GM19035 (cell line): ENCODE data around the gene FRAS1.
"Not testable (repeated sequence)": the region's sequence is repeated elsewhere in the genome, so short reads cannot be mapped to it uniquely, and the experiment has no call there.

Source experiments
- ATAC-seq: cut with Tn5 transposase; IDR thresholded peaks from one replicate; pipeline ENCODE4 v1.9.1; 2021; ENCODE audit not compliant: unreplicated experiment

FRAS1 gene

DNA sequence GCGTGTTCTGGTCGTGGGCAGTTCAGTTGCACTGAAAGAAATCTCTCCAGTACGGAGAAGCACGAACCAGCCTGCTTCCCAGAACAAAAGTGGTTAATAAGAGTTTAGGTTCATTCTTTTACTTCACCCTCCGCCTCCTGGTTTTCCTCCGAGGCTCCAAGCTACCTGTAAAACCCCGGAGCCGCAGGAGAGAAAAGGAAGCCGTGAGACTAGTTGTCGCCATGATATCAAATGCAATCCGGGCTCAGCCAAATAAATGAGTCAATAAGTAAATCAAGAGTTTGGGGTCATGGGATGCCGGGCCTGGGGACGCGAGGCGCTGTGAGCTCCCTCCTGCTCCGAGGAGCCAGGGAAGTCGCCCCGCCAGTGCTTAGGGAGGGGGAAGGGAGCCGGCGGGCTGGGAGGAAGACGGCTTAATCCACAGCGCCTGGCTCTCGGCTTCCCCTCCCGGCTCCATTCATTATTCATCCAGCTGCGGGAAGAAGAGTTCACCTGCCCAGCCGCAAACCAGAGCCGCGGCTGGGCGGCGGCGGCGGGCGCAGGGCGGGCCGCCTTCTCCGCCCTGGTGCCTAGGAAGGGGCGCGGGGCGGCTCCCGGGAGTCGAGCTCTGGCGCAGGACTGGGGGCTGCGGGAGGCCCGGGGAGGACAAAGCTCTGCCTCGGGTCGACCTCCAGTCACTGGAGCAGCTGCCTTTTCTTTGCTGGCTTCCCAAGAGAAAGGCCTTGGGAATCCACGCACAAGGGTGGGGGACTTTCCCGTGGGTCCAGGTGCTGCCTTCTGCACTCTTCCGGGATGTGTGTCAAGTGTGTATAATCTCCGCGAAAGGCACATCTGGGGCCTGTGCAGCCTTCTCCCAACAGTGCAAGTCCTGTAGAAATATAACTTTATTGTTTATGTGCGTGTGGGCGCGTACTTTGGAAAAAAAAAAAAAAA, 1.7 kb downstream of the FRAS1 start:
- ATAC-seq, result no peak

DNA sequence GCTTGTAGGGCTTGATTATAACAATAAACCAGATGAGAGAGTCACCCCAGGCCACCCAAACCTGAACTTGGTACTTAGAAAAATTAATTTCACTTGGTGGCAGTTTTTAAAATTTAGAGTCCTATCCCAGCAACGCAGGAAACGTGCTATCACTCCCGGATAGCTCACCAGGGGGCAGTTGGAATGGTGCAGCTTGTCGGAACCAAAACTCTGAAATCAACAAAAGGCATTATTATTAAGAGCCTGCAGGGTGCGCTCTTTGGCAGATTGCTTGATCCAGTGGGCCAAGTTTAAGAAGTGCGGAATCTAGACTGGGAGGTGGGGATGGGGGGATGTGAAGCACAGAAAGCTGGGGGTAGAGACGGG, 2.4 kb downstream of the FRAS1 start:
- ATAC-seq, result no peak

DNA sequence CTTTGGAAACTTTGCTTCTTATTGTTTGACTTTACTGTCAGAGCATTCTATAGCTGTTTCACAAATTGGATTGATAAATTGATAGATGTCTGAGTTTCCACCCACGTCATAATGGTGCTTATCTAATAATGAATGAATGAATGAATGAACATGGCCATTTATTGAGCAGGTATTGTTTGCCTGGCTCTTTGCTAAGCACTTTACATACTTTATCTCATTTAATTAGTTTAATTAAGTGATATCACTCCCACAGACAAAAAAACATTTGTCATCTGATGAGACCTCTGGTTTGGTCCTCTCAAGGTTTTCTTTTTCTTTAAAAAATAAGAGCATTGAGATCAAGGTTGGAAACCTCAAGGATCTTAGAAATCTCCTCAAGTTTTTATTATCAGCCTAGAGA, 2.8 kb downstream of the FRAS1 start:
- ATAC-seq, result no peak

DNA sequence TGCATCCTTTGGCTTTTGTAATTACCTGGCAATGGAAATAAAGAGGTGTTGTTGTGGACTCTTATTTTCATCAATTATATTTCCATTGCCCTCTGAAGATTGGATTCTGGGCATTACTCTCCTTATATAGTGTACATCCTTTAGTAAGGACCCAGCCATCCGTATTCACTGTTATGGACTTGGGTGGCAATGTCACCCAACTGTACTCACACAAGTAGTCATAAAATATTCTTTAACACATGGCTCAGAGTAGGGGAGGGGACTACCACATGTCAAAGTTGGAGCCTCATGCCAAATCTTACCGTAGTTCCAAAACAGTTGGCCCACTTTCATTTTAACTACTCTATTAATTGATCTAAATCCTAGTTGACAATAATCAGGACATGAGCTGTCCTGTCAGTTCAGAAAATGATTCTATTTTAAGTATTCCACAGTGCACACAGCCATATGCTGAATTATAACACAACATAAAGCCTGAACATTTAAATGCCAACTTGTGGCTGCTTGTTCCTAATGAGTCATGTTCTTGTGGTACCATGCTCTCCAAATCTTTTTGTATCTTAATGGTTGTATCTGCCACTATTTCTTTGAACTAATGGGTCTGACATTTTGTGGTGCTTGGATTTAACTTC, 4.9 kb downstream of the FRAS1 start:
- no peak for ATAC-seq

DNA sequence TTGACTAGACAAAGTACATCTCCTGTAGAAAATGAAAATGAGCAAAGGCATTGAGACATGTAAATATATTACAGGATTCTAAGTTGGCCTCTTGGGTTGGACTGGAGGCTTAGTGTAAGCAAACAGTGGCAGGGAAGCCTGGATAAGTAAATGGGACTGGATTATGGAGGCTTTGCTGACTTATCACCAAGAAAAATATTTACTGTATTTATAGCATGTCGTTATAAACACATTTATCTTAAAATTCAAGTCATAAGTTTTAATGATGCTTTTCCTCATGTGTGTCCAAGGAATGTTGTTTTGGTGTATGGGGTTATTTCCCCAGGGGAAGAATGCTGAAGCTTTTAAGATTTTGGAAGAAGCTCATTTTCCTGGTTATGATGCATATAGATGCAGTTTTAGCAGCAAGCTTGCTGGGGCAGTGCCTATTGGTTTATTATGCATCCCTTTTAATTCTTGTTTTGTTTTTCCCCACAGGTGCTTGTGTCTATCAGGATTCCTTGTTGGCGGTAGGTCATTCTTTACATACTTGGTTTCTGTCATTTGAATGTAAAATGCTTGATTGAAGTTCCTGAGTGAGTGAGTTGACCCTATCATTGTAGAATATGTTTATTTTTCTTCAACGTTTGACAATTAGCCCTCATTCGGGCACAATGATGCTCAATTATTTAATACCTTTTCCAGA, 8.5 kb downstream of the FRAS1 start:
- ATAC-seq, result no peak

DNA sequence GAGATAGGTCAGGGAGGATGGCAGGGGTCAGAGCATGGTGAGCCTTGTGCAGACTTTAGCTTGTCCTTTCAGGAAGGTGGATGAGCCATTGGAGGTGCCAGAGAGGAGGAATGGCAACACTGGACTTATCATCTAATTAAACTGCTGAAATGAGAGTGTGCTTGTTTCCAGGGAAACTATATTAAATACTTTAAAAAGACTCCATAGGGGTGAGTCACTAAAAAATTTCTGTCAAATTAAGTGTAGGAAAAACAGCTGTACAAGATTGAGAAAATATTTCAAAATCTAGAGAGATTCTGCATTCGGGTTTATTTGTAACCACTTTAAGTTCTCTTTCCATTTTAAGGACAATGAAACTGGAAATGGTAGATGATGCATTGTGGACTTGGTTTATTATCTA, 11.4 kb downstream of the FRAS1 start:
- no peak for ATAC-seq

DNA sequence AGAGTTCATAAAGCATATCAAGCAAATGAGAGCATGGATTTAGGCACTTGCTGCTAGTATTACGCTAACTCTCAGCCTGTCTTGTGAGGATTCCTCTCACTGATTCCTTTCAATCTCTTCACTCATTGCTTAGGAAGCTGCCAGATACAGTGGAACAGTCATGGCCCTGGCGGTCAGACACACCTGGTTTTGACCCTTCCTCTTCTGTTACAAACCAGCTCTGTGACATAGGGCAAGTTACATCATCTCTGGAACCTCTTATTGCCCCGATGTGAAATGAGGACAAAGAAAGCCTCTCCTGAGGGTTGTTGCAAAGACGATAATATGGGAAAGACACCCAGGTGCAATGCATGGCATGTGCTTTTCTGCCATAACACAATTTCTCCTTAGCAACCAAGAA, 12.2 kb downstream of the FRAS1 start:
- ATAC-seq, result no peak

DNA sequence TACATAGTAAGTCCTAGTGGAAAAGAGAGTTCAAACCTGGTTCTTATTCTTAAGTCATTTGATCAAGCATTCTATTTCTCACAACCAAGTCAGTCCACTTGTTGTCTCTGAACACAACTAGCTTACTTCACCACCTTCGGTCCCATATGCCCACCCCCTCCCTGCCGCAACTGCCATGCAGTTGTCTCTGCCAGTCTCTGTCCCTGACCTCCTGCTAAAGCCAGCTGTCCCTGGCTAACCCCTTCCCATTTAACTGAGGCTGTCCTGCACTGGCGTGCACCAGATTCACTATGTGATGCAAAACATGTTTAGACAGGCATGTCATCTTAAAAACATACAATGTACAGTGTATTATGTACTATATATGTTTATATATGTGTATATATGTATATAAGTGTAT, 12.7 kb downstream of the FRAS1 start:
- no peak for ATAC-seq

DNA sequence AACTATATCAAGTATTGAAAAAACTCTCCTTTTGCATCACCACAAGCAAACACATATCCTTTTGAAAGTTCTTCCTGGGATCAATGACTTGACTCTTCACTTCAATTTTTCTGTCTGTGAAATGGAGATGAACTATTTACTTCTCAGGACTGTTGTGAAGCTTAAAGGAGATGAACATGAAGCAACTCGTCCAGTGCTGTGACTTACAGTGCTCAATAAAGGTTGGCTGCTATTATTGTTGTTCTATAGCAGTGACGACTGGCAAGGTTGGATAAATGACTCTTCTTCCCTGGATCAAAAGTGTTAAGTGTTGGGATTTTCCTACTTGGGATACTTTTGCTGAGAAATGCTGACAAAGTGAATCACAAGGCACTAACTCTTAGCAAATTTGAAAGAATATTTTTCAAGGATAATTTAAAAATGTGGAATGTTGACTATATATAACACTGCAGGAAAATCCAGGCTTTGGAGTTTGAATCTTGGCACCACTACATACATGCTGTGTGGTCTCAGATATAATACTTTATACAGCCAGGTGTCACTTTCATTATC, 13.7 kb downstream of the FRAS1 start:
- ATAC-seq, result no peak

DNA sequence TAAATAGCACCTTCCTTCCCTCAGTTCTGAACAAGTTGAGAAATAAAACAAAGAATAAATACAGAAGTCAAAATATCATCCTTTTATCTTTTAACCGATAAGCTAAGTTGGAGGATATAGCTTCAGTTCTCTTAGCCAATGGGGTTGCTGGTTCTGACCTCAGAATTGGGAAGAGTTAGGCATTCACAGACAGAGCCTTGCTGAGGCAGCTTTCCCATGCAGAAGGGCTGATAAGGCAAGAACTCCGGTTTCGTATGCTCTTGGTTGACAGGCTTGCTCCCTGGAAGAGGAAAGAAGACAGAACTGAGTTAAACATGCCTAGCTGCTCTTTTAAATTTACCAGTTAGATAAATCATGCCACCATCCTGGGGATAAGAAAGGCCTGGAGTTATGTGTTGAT, 17.6 kb downstream of the FRAS1 start:
- no peak for ATAC-seq

DNA sequence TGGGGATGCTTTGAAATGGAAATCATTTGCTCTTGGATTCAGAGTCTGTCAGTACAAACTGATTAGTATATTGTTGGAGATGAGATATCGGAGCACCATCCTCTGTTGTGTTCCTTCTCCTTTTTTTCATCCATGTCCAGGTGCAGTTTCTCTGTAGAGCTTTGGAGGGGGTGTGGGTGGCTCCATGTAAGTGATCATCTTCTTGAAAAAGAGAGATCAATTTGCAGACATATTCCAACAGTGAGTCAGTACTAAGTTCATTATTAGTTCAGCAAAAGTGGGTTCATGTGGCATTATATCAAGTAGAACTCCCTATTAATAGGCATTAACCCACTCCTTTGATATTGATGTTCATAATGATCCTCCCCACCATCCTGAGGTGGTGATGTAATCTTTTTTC, 18.9 kb downstream of the FRAS1 start:
- ATAC-seq, result no peak

DNA sequence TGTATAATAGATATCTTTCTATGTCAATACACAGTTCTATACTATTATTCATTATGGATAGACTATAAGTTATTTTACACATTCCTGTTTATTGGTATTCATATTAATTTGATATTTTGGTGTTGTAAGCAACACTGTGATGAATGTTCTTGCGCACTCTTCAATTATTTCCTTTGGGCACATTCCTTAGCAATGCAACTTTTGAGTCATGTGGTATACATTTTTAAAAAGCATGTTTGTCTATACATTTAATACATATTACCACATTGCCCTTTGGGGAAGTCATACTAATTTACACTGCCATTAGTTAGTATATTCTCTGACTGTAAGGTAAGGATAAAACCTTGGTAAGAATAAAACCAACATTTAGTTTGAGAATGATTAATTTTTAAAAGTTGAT, 21.0 kb downstream of the FRAS1 start:
- ATAC-seq, result no peak

DNA sequence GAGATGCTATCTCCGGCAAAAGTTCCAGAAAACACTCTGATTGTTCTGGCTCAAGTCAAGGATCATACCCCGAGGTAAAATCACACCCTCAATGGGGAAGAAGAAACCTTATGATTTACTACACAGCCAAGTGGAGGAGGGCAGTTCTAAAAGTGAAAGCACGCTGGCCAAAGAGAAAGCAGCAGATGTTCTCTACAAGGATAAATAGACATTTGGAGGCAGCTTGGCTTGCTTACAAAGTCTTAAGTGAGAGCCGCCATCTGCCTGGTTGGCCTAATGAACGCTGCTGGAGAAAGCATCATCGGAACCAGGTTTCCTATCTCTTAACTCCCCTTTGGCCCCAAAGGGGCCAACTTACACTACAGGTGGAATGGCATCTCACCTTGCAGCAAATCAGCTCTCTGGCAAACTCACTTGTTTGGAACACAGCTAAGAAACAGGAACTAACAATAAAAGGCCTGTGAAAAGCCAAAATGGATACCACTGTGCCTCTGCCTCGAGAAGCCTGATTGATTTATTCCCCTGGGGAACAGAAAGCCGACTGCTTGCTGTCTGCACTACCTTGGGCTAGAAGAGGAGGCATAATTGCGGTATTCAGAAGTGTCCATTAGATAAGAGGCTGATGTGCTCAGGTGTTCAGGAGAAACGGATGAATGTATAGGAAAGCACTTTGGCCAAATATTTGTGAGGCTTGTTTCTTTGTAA, 22.8 kb downstream of the FRAS1 start:
- no peak for ATAC-seq

DNA sequence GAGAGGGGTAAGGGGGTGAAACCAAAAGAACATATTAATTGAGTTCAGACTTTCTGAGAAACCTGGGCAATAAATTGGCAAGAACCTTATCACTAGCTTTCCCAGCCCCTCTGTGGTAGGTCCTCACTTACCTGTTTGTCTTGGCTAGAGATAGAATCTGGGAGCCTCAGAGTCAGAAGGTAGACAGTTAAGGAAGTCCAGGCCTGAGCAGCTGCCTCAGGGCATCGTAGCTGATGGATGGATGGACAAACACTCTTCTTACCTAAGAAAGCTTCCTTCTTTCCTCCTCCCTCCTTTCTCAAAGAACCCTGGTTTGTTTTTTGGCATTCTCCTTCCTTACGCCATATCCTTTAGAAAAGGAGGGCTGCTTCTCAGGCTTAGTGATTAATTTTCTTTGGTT, 24.4 kb downstream of the FRAS1 start:
- ATAC-seq, result no peak

DNA sequence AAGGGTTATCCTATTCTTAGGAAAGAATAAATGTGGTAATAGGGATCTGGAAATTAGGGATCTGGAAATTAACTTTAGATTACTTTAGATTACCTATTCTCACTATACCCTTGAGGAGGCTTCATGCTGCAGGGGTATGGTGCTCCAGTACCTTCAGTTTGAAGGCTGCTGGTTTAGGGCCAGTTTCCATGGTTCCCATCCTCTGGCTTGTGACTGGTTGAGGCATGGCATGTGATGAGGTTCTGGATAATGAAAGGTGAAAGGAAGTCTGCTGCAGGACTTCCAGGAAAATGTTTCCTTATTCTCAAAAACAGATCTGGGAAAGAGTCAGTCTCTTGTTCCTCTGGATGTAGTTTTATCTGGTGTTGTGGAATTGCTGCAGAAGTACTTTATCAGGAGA, 25.9 kb downstream of the FRAS1 start:
- no peak for ATAC-seq

DNA sequence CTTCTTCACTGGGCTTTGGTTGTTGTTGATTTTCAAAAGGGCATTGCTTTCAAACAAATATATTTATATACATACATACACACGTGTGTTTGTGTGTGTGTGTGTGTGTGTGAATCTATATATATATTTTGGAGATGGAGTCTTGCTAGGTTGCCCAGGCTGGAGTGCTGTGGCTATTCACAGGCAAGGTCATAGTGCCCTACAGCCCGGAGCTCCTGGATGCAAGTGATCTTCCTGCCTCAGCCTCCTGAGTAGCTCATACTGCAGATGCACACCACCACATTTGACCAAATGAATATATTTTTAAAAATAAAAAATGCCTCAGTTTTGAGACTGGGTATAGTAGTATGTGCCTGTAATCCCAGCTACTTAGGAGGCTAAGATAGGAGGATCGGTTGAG, 34.4 kb downstream of the FRAS1 start:
- no peak for ATAC-seq

DNA sequence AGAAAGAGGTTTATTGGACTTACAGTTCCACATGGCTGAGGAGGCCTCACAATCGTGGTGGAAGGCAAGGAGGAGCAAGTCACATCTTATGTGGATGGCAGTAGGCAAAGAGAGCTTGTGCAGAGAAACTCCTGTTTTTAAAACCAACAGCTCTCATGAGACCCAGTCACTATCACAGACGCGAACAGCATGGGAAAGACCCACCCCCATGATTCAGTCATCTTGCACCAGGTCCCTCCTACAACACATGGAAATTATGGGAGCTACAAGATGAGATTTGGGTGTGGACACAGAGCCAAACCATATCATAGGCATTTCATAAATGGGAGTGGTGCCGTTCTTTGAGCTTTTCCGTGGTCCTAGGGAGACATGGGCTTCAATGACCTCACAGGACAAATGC, 35.2 kb downstream of the FRAS1 start:
- not testable (repeated sequence) for ATAC-seq

DNA sequence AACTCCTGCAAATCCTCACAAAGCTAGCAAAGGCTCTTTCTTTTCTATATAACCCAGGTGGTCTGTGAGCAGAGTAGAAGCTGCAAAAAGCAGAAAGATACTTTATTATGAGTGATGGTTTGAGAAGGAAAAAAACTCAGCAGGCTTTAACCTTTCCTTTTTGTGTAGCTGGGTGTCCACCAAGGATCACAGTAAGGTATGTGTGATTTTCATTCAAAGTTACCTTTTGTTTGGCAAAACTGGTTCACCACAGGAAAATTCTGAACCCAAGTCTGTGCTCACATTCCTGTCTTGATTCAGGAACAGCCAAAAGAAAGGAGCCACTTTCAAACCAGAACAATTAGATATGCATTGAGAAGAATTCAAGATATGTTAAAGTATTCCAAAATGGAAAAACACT, 35.7 kb downstream of the FRAS1 start:
- no peak for ATAC-seq

DNA sequence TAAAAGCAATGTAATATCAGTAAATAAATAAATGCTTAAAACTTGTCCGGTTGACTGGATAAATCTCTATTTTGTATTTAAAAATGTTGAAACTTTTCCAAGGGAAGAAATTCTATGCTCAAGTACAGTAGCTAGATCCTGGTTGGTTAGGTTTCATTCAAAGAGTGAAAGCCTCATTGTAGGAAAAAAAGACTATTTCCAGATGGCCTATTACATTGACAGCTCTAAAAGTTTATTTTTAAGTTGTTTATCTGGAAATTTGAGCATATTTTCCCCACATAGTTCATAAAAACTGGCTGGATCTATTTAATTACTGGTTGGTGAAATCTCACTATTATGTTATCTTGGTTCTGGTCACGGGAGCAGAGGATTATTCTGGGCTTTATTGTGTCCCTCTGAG, 38.0 kb downstream of the FRAS1 start:
- ATAC-seq, result no peak

DNA sequence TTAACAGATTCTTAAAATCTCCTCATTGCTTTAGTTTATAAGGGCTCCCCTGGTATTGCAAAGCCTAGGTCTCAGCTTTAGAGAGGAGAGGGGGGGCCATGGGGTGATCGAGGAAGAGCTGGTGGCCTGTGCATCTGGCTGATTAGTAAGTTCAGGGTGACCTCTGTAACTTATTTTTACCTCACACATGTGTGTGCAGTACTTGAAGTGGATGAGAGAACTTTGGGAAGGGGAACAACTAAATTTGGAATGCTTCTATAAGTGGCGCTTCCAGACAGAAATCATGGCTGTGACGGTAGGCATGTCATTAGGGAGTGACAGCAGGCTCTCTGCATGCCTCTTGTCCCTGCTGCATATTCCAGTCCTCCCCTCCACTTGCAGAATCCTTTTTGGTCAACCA, 41.9 kb downstream of the FRAS1 start:
- no peak for ATAC-seq

DNA sequence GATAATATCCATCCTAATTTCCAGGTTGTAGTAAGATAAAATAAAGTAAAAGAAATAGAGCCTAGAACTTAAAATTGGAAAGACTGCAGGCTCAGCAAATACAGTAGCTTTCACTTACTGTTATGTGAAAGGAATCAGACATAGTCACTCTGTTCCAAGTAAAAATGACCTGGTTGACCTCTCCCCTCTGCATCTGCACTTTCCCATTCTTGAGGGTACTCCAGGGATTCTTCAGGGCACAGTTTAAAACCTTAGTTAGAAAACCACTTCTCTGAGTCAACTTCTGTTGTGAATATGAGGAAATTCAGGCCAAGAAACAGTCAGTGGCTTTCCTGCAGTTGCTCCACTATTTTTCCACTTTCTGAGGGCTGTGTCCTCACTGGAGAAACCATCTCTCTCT, 42.9 kb downstream of the FRAS1 start:
- no peak for ATAC-seq
